HG02588 (cell line): ENCODE measurements around the gene ACO1.

Experiments
- ATAC-seq: cut with Tn5 transposase; IDR thresholded peaks from one replicate; pipeline ENCODE4 v1.9.1; 2021; ENCODE audit warnings: mild to moderate bottlenecking, moderate library complexity; ENCODE audit not compliant: unreplicated experiment

Gene ACO1

GRCh38 chr9:32486839-32487562 lies 102.6 kb downstream of the ACO1 start:
- no peak for ATAC-seq

- no peak for ATAC-seq
Observed at GRCh38 chr9:32487981-32488380, 103.5 kb downstream of the ACO1 start.

GRCh38 chr9:32490601-32491000 lies 106.2 kb downstream of the ACO1 start:
- no peak for ATAC-seq

GRCh38 chr9:32497921-32498320 lies 113.5 kb downstream of the ACO1 start:
- ATAC-seq: no peak

- no peak for ATAC-seq
Observed at GRCh38 chr9:32500768-32501167, 116.3 kb downstream of the ACO1 start.

- ATAC-seq: no peak
Observed at GRCh38 chr9:32501868-32502267, 117.4 kb downstream of the ACO1 start.

GRCh38 chr9:32502464-32502863 lies 118.0 kb downstream of the ACO1 start:
- no peak for ATAC-seq

GRCh38 chr9:32503008-32503407 lies 118.6 kb downstream of the ACO1 start:
- no peak for ATAC-seq
